ENCODE results near the gene FAM200C.

DNA sequence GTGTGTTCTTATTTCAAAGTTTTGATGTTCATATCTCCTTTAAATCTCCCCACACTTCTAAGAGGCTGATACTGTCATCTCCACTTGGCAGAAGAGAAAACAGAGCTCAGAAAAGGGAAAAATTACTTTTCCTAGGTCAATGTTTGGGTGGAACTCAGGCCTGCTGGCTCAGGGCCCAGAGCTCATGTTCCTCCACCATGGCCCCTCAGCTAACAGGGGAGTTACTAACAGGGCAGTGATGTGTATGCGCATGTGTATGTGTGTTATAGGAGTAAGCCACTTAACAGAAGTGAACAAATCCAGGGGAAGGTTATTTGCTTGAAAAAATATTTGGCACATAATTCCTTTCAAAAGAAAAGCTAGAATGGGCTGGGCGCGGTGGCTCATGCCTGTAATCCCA, 32.0 kb downstream of the FAM200C start:
- TF ChIP-seq YY1 (IDR thresholded peaks at IDR 0.05; ENCODE audit: insufficient read depth, insufficient read length), result no peak
- TF ChIP-seq SUZ12 (IDR thresholded peaks at IDR 0.05; ENCODE audit: extremely low read depth, insufficient read depth, insufficient read length), result no peak

Measured in NT2/D1 (cell line).